ENCODE results near the gene ADORA1. TPM values are rescaled to one million over a fixed set of nuclear protein-coding genes. Genes with fewer than 3 reads are reported as not detected.

ADORA1 gene
- total and polyA plus RNA-seq, 2 donors (not counting 3 experiments of a cell fraction or from before 2014, with no cell fraction given) = 0.15 TPM; not detected in 1

- H3K36me3 ChIP-seq (ENCODE audit: control insufficient read depth in 2 of 2, extremely low read depth in 1 of 2, insufficient read depth in 2 of 2, low read length in 2 of 2) = no peaks in the 10 kb centered on the region
- H3K27ac ChIP-seq (ENCODE audit: insufficient read depth, low read depth, low read length) = no peak overlapping the region
- FAIRE-seq (no peak), DNase-seq (ENCODE audit: low read depth, low spot score) (no peak)
- CTCF ChIA-PET = interaction anchor here (0.9 to 2.9 kb wide), 3 partner anchors 14 to 41 kb away, joined by 3 to 15 read pairs (median 4); partner anchors contain the start of gene ADORA1
- no peak overlapping the region for H3K4me3 ChIP-seq (replicated peaks in 1 of 3; ENCODE audit: insufficient read depth in 1 of 3, low read depth in 1 of 3, low read length in 3 of 3)
- no peaks in the 10 kb centered on the region for H3K79me2 ChIP-seq (ENCODE audit: control insufficient read depth, insufficient read depth, low read length)
- no peak for TF ChIP-seq MYC (IDR thresholded peaks at IDR 0.05; ENCODE audit: low read depth, low read length)
- no TSS peak for BruUV-seq (replicated peaks)
- no peaks in the 10 kb centered on the region for H3K9me3 ChIP-seq (replicated peaks; ENCODE audit: control insufficient read depth, insufficient read depth, low read length)
- intact Hi-C loops (cut with micrococcal nuclease) (no loop called here), dilution Hi-C loops (cut with MboI; ENCODE audit: extremely low pct_ligation_motif_present, low sequenced_read_pairs) (no loop called here)
- no peaks in the 10 kb centered on the region for H3K9me1 ChIP-seq (replicated peaks; ENCODE audit: control insufficient read depth, extremely low read depth, insufficient read depth, low read length)
- POLR2A ChIA-PET = no interaction called here
- no peak overlapping the region for H3K9ac ChIP-seq (replicated peaks; ENCODE audit: extremely low read depth, insufficient read depth, low read length)
- no peak overlapping the region for H2AFZ ChIP-seq (ENCODE audit: low read depth, low read length)
- H3K27me3 ChIP-seq (ENCODE audit: control insufficient read depth in 2 of 2, insufficient read depth in 2 of 2, low read length in 2 of 2) = peaks cover 8 to 25% of the 10 kb centered on the region in 2 experiments
- H3K4me2 ChIP-seq (ENCODE audit: insufficient read depth, low read length) = no peak overlapping the region
- H3K4me1 ChIP-seq (ENCODE audit: control insufficient read depth, extremely low read depth, insufficient read depth, low read length) = peaks cover 6% of the 10 kb centered on the region
- H4K20me1 ChIP-seq (replicated peaks; ENCODE audit: control insufficient read depth, extremely low read depth, insufficient read depth, low read length) = no peaks in the 10 kb centered on the region
Observed at GRCh38 chr1:203158960-203159665, 31.6 kb downstream of the ADORA1 start.

- Histone ChIP-seq H3K9me3 (replicated peaks; ENCODE audit: control insufficient read depth, insufficient read depth, low read length) (no peaks in the 10 kb centered on the region), H3K4me1 (ENCODE audit: control insufficient read depth, extremely low read depth, insufficient read depth, low read length) (no peaks in the 10 kb centered on the region), H3K79me2 (ENCODE audit: control insufficient read depth, insufficient read depth, low read length) (no peaks in the 10 kb centered on the region), H3K9ac (replicated peaks; ENCODE audit: extremely low read depth, insufficient read depth, low read length) (no peak overlapping the region), H3K27me3 (ENCODE audit: control insufficient read depth in 2 of 2, insufficient read depth in 2 of 2, low read length in 2 of 2) (peaks cover 8 to 28% of the 10 kb centered on the region in 2 experiments), H3K4me3 (replicated peaks in 1 of 3; ENCODE audit: insufficient read depth in 1 of 3, low read depth in 1 of 3, low read length in 3 of 3) (no peak overlapping the region), H4K20me1 (replicated peaks; ENCODE audit: control insufficient read depth, extremely low read depth, insufficient read depth, low read length) (no peaks in the 10 kb centered on the region), H3K27ac (ENCODE audit: insufficient read depth, low read depth, low read length) (no peak overlapping the region), H3K4me2 (ENCODE audit: insufficient read depth, low read length) (no peak overlapping the region), H3K36me3 (ENCODE audit: control insufficient read depth in 2 of 2, extremely low read depth in 1 of 2, insufficient read depth in 2 of 2, low read length in 2 of 2) (no peaks in the 10 kb centered on the region), H3K9me1 (replicated peaks; ENCODE audit: control insufficient read depth, extremely low read depth, insufficient read depth, low read length) (no peaks in the 10 kb centered on the region), H2AFZ (ENCODE audit: low read depth, low read length) (no peak overlapping the region)
- TF ChIP-seq POLR2AphosphoS5 (IDR thresholded peaks at IDR 0.05; ENCODE audit: insufficient read depth, low read depth, low read length) (no peak), MYC (IDR thresholded peaks at IDR 0.05; ENCODE audit: low read depth, low read length) (no peak), EZH2 (IDR thresholded peaks at IDR 0.05; ENCODE audit: borderline replicate concordance, low read depth, low read length, severe bottlenecking) (no peak), FOS (IDR thresholded peaks at IDR 0.05; ENCODE audit: borderline replicate concordance, insufficient read depth, low read length) (no peak), POLR2A (IDR thresholded peaks at IDR 0.05; ENCODE audit: low read depth, low read length) (no peak), JUN (IDR thresholded peaks at IDR 0.05; ENCODE audit: borderline replicate concordance, insufficient read depth, insufficient read length, low read depth) (no peak), CTCF (IDR thresholded peaks at IDR 0.05; ENCODE audit: extremely low read depth in 1 of 2, insufficient read depth in 1 of 2, low read depth in 1 of 2, low read length in 2 of 2) (no peak), GATA2 (IDR thresholded peaks at IDR 0.05; ENCODE audit: insufficient read depth, insufficient read length, low read depth, low read length) (no peak)
- TF ChIP-seq, protein P1, sequence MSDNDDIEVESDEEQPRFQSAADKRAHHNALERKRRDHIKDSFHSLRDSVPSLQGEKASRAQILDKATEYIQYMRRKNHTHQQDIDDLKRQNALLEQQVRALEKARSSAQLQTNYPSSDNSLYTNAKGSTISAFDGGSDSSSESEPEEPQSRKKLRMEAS (IDR thresholded peaks at IDR 0.05; ENCODE audit: insufficient read depth, insufficient read length) = no peak
- CTCF ChIA-PET = interaction anchor here (2.9 kb wide), 1 partner anchor 13 kb away, joined by 15 read pairs; no protein-coding TSS in a partner anchor
- FAIRE-seq = no peak
- intact Hi-C loops (cut with micrococcal nuclease) (no loop called here), dilution Hi-C loops (cut with MboI; ENCODE audit: extremely low pct_ligation_motif_present, low sequenced_read_pairs) (no loop called here)
- BruUV-seq (replicated peaks) = no TSS peak
- DNase-seq (ENCODE audit: low read depth, low spot score) = no peak
- POLR2A ChIA-PET = no interaction called here
Observed at GRCh38 chr1:203159844-203160243, 32.3 kb downstream of the ADORA1 start.
